HG03565 (cell line): Measurements from ENCODE around the gene TRIP4.
"Not testable (repeated sequence)": the region's sequence is repeated elsewhere in the genome, so short reads cannot be mapped to it uniquely, and the experiment has no call there.

Source experiments
- ATAC-seq: cut with Tn5 transposase; IDR thresholded peaks from one replicate; pipeline ENCODE4 v1.9.1; 2021; ENCODE audit warnings: mild to moderate bottlenecking, moderate library complexity; ENCODE audit not compliant: unreplicated experiment

Gene TRIP4

DNA sequence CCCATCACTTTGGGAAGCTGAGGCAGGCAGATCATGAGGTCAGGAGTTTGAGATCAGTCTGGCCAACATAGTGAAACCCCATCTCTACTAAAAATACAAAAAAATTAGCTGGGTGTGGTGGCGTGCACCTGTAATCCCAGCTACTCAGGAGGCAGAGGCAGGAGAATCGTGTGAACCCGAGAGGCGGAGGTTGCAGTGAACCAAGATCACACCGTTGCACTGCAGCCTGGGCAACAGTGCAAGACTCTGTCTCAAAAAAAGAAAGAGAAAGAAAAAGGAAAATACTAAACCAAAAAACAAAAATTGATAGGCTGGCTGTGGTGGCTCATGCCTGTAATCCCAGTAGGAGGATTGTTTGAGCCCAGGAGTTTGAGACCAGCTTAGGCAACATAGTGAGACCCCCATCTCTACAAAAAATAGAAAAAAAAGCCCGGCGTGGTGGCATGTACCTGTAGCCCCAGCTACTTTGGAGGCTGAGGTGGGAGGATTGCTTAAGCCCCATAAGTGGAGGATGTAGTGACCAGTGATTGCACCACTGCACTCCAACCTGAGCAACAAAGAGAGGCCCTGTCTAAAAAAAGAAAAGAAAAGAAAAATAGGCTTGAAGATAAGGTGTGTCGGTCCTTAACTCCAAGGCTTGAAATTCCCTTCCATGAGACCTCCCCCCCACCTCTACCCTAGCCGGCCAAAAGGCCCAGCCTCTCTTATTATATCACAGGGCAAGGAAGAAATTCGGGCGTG is 7.3 kb upstream of the TRIP4 start:
- ATAC-seq, result not testable (repeated sequence)

DNA sequence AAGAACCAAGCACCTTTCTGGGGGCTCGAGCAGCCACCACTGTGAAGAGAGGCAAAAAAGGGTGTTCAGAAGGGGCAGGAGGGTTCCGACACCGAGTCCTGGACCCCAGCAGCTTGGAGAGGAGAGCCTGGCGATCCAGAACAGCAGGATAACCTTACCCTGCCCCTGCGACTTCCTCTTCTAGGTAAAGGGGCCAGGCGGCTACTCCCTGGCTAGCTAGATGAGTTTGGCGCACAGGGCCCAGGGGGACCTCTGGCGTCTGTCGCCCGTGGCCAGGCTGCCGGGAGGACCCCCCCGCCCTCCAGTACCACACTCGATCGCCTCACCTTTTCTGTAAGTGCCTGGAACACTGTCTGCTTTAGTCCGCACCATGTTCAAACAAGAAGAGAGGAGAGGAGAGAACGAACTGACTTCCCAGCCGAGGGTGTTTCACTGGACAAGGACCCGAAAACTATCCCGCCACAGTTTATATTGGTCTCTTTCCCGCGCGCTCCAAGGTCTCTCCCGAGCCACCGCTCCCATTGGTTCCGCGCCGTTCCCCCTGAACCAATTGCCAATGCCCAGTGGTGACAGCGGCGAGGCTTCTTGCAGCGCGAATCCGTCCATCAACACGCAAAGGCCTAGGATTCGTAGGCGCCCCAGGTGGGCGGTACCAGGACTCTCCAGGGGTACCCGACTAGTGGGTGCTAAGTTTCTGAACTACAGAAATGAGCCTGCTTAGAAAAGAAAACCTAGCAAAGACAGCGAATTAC is 6.5 kb upstream of the TRIP4 start, which contains the start of gene PCLAF:
PCLAF (minus strand) TSS at position 442 of the 752 bp plus-strand sequence; CDS start at position 372, 70 bp downstream.
- peak; percentile 93 for ATAC-seq

DNA sequence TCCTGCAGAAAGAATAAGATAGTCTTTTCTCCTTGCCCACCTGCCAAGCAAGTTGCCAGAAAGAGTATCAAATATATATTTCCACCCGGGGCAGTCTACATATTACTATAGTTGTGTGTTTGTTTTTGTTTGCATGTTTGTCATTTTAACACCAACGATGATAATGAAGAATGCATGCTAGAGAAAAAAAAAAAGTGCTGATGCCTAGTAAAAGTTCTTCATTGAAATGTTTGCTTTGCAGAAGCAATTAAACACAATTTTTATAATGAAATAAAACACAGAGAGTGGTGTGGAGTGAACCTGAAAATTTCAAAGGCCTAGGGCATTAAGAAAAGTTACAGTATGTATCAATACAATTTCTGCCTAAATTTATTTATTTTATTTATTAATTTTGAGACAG is 3.9 kb upstream of the TRIP4 start:
- ATAC-seq, result no peak

DNA sequence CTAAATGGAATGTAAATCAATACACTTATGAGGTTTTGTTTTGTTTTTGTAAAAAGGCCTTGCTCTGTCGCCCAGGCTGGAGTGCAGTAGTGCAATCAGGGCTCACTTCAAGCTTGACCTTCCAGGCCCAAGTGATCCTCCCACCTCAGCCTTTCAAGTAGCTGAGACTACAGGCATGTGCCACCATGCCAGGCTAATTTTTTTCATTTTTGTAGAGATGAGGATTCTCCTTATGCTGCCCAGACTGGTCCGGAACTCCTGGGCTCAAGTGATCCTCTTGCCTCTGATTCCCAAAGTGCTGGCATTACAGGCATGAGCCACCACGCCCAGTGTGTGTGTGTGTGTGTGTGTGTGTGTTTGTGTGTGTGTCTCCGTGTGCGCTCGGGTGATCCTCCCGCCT is 1.3 kb upstream of the TRIP4 start:
- no peak for ATAC-seq

DNA sequence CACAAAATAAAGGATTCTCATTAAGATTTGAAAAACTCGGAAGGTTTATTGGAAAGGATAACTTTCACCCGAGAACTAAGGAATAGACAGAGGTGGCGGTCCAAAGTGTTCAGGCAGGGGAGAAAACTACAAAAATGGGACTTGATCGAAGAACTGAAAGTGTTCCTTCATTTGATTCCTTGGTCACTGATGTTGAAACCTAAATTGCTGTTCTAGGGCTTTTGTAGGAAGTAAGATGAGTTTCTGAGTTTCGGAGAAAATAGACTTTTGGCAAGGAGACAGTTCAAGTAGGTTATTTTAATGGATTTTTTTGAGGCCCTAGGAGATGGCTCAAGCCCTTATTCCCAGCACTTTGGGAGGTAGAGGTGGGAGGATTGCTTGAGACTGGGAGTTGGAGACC is 1.4 kb downstream of the TRIP4 start:
- ATAC-seq, result no peak

DNA sequence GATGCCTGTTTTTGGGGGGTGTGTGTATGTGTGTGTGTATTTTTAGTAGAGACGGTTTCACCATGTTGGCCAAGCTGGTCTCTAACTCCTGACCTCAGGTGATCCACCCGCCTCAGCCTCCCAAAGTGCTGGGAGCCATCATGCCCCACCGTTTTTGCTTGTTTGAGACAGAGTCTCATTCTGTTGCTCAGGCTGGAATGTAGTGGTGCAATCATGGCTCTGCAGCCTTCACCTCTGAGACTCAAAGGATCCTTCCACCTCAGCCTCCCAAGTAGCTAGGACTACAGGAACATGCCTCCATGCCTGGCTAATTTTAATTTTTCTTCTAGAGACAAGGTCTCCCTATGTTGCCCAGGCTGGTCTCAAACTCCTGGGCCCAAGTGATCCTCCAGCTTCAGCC is 4.8 kb downstream of the TRIP4 start:
- not testable (repeated sequence) for ATAC-seq

DNA sequence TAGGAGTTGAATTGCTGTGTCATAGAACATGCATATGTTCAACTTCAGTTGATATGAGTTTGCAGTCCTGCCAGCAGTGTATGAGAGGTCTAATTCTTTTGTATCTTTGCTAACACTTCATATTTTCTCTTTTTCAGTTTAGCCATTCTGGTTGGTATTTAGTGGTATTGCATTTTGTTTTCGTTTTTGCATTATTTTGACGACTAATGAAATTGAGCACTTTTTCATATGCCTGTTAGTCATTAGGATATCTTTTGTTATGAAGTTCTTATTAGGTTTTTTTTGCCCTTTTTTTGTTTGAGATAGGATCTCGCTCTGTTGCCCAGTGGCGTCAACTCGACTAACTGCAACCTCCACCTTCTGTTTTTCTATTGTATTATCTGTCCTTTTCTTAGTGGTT is 9.2 kb downstream of the TRIP4 start:
- no peak for ATAC-seq

DNA sequence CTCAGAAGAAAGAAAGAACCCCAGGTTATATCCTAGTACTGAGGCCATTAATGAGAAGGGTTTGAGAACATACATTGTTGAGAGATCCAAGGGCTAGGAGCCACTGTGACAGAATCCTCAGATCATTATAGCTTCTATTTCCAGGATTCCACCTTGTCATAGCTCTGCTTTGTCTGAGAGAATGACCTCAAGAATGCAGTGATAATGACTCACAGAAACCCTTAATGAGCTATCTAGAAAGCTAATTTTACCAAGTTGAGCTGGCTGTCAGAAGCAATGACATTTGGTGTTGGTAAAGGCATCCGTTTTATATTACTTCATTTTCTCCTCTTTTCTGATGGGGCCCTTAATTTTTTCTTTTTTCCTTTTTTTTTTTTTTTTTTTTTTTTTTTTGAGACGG is 10.9 kb downstream of the TRIP4 start:
- no peak for ATAC-seq

DNA sequence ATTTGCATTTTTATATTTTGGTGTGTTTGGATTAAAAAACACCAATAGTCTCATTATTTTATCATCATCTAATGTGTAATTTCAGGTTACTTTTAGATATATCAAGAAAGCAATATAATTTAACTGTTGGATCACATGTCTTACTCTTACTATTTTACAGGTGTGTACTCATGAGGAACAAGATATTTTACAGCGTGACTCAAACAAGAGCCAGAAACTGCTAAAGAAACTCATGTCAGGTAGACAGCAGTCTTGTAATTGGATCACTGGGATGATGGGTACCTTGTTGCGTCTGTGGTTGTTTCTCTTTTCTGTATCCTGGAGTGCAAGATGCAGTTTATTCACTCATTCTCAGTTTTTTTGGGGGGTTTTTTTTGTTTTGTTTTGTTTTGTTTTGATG is 12.9 kb downstream of the TRIP4 start:
- ATAC-seq, result no peak

DNA sequence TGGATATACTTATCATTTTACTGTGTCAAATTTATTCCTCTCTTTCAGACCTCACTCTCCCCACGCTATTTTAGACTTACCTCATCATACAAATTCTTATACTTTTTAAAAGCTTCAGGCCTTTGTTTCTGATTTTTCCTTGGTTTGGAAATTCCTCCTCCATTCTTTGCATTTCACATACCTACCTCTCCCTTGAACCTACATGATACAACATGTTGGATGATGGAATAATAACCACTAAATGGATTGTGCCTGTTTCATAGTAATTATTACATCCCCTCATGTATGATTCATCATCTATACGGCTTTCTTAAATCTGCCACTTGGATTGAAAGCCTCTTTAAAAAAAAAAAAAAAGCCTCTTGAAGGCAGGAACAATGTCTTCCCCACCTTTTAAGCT is 24.6 kb downstream of the TRIP4 start:
- ATAC-seq, result no peak

DNA sequence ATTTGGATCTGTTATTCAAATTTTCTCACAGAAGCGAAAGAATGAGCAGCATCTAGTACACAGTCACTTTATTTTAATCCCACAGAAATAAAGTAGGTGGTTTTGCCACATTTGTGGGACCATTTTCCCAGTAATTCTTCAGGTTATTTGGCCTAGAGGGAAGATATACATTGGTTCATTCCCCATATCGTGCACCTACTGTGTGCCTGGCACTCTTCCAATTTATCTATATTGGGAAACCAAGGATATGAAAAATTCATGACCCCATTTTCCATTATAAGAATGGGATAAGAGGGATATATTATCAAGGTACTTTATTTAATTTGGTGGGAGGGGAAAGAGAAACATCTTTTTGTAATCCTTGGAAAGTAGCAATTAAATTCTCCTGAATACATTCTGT is 35.1 kb downstream of the TRIP4 start:
- no peak for ATAC-seq

DNA sequence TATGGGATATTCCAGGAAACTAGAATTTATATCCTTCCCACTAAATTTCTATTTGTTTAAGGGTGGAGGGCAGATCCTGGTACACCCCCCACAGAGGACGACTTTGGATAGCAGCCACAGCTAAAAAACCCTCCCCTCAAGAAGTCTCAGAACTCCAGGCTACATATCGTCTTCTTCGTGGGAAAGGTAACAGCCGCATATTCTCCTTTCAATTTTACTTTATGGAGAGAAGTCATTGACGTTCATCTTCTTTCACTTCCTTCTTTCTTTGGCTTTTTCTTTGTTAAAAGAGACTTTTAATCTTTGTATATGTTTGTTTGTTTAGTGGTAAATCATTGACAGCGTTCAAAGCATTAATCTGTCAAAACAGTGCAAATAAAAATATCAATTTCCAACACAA is 36.3 kb downstream of the TRIP4 start:
- no peak for ATAC-seq

DNA sequence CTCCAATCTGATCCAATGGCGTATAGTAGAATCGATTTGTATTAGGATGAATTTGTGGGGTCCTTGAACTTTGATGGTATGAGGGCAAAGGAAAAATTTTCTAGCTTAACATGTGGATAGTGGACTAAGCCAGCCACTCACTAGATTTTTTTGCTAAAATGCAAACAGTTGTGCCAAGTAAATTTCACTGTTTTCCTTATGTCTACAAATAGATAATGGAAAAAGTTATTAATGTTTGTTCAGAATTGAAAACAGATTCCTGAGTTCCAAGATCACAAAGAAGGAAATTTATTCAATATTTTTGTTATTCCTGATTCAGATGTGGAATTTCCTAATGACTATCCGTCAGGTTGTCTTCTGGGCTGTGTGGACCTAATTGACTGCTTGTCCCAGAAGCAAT is 37.6 kb downstream of the TRIP4 start:
- no peak for ATAC-seq

DNA sequence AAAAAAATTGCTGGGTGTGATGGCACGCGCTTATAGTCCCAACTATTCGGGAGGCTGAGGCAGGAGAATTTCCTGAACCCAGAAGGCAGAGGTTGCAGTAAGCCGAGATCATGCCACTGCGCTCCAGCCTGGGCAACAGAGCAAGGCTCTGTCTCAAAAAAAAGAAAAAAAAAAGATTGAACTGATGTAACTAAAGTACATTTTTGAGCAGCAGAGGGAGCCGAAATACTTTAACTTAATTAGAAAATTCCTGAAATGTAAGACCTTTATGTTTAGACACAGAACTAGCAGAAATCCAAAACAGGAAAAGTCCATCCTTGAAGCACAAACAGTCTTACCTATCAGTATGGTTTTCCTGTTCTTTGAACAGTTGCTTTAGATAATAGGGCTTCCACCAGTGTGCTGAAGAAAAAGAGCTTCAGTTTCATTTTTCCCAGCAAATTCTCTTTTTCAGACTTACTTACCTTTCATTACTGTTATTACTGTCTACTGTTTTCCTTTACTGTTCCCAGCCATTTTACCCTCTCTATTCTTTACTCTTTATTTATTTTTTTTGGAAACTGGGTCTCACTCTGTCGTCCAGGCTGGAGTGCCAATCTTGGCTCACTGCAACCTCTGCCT is 39.3 kb downstream of the TRIP4 start:
- no peak for ATAC-seq

DNA sequence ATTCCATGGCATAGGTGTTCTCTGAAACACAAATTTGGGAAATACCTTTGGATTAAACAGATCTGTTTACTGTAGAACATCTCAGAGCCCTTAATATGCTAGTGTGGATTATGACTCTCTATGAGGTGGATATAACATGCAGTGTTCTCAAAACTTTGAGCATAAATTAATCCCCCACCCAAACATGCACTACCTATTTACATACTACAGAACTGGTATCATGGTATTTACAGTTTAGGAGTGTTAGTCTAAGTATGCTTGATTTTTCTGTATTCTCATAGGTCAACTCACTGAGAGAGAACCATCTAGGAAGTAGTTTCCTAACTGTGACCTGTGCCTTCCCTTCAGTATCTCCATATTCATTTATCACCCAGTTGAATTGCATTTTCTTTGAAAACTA is 41.8 kb downstream of the TRIP4 start:
- no peak for ATAC-seq

DNA sequence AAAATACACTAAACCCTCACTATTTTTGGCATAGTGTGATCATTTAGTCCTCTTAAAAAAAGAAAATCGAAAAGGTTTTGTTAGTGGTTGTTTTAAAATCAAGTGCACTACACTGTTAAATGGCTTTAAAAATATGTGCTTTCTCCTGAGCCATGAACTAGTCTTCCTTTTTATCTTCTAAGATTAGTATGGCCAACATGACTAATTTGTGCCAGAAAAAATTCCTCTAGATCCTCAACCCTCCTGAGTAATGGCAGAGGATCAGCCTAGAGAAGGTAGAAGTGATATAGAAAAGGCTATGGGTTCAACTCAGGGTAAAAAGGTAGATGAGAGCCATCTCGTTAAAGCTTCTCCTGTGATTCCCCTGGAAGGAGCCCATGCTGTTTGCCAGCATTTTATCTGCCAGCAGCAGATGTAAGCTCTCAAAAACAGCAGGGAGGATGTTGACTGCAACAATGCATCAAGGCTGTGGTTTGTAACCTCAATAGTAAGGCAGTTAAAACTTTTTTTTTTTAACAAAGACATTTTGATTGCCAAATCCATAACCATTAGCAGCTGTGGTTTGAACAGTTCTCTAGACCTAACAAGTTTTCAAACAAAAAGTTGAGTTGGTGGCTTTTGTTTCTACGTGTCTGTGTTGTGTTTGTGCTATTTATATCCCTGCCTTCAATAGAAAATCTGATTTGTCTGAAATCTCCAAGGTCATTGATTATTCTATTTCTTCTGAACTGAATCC is 42.5 kb downstream of the TRIP4 start:
- ATAC-seq, result no peak

DNA sequence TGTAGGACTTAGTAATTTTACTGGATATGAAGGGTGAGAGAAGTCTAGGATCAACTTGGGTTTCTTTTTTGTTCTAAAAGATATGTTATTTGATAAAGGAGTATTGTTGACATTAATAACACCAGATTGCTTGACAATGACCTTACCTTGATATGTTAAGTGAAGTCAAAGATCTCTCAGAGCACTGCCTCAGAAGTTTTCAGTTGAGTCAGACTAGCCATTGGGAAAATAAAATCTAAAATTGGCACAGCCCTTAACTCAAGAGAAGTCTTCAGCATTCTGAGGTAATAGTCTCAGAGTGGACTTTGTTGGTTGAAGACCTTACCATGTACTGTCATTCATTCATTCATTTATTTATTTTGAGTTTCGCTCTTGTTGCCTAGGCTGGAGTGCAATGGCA is 50.3 kb downstream of the TRIP4 start:
- no peak for ATAC-seq

DNA sequence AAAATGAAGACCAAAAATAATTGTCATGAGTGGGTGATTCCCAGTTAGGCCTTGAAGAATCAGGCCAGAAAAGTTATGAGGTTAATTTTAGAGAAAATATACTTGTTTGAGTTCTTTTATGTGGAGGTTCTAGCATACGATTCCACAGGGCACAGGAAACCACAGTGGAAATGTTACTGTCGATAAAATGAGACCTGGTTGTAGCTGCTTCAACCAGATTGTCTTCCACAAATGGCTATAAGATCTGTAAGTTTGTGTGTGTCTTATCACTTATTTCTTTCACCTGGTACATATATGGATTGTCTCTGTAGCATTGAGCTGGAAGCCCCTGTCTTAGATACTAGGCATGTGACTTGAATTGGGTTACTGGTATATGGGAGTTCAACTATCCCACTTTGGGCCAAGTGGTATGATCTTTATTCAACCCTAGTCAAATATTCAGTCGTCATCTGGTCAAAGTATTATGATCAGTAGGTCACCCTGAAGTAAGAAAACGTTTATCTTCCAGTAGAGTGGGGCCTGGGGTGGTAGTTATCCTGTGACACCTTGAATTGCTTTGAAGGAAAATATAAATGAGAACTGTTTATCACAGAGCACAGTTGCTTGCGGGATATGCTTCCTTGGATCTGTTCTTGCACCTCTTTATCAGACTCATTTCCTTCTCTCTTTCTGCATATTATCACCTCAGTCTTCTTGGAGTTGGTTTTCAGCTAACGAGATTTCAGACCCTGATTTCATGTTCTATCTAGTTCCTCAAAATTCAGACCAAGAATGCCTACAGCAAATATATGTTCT is 51.2 kb downstream of the TRIP4 start:
- ATAC-seq, result no peak

DNA sequence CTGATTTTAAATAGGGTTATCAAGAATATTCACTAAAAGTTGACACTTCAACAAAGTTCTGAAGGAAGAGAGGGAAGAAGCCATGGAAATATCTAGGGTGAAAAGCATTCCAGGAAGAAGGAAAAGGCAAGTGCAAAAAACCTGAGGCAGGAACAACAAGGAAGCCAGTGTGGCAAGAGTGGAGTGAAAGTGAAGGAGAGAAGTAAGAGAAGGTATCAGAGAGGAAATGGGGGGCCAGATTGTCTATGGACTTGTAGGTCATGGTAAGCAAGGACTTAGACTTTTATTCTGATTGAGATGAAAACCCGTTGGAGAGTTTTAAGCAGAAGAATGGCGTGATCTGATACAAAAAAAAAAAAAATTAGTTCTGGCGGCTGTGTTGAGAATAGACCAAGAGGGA is 54.2 kb downstream of the TRIP4 start:
- no peak for ATAC-seq

DNA sequence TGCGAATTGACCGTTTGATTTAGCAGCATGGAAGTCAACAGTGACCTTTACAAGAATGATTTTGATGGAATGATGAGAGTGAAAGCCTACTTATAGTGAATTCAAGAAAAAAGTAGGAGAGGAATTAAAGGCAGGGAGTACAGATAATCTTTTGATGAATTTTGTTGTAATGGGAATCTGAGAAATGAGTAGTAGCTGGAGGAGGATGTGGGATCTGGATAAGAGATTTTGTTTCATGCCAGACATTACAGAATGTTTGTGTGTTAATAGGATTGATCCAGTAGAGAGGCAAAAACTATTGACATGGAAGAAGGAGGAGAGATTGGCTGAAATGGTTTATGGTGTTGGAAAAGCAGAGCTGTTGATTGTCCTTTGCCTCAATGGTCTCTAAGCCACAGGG is 55.4 kb downstream of the TRIP4 start:
- no peak for ATAC-seq
